Effector CD8-positive, alpha-beta T cell (primary cell): ENCODE measurements around the gene OR13H1.
"Not testable (repeated sequence)": the region's sequence is repeated elsewhere in the genome, so short reads cannot be mapped to it uniquely, and the experiment has no call there.

Source experiments
- DNase-seq: peaks from one replicate; lab custom pipeline; 2025; lab: John Stamatoyannopoulos, UW
- total RNA-seq, 4 experiments: gene quantifications; one replicate each; lab custom pipeline; 2026; lab: John Stamatoyannopoulos, UW

OR13H1 gene
- 0 reads per million in 4 experiments for total RNA-seq

- no peak for DNase-seq
Observed at GRCh38 chrX:131543774-131544173, at the start of gene OR13H1. Gene OR13H1, plus strand, starts transcription at chrX:131544074. Its CDS starts 0 bp downstream, at chrX:131544074.

DNA sequence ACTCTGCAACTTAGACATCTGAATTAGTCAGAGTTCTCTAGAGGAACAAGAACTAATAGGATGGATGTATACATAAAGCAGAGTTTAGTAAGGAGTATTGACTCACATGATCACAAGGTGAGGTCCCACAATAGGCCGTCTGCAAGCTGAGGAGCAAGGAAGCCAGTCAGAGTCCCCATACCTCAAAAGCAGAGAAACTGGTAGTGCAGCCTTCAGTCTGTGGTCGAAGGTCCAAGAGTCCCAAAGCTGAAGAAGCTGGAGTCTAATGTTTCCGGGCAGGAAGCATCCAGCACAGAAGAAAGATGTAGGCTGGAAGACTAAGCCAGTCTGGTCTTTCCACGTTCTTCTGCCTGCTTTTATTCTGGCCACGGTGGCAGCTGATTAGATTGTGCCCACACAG, 42.3 kb upstream of the OR13H1 start:
- DNase-seq, result not testable (repeated sequence)

DNA sequence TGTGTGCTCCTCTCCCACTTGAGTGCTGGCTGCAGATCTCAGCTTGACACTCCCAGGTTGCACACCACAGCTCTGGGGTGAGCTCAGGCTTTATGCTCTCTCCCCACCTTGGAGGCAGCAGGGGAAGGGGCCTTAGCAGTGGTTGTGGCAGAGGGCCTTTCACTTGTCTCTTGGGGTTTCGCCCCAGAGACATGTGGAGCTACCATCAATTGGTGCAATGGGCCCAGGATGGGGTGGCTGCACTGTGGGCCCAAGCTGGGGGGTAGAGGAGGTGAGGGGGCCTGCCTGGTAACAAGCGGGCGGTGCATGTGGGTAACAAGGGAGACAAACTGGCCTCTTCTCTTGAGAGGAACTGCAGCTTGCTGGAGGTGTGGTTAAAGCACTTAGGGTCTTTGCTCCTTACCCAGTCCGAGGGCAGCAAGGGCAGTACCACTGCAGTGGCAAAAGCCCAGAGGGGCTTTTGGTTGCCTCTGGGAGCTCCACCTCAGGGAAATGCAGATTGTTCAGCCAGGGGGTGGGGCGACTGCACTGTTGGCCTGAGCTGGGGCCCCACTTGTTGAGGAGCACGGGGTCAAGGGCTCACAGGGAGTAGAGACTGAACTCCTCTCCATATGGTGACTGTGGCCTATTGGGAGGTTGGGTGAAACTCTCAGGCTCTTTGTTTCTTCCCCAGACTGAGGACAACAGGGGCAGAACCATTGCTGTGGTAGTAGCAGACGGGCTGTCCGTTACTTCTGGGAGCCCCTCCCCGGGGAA, 30.5 kb upstream of the OR13H1 start:
- no peak for DNase-seq

DNA sequence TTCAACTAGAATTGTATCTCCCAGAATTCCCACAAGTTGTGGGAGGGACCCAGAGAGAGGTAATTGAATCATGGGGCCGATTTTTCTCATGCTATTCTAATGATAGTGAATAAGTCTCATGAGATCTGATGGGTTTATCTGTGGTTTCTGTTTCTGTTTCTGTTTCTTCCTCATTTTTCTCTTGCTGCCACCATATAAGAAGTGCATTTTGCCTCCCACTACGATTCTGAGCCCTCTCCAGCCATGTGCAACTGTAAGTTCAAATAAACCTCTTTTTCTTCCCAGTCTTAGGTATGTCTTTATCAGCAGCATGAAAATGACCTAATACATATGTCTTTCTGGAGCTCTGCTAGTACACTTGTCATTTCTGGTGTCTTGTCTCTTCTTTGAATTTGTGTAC, 22.1 kb upstream of the OR13H1 start:
- no peak for DNase-seq

DNA sequence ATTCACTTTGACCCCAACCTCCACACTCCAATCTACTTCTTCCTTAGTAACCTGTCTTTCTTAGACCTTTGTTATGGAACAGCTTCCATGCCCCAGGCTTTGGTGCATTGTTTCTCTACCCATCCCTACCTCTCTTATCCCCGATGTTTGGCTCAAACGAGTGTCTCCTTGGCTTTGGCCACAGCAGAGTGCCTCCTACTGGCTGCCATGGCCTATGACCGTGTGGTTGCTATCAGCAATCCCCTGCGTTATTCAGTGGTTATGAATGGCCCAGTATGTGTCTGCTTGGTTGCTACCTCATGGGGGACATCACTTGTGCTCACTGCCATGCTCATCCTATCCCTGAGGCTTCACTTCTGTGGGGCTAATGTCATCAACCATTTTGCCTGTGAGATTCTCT, 344 bp downstream of the OR13H1 start:
- no peak for DNase-seq

DNA sequence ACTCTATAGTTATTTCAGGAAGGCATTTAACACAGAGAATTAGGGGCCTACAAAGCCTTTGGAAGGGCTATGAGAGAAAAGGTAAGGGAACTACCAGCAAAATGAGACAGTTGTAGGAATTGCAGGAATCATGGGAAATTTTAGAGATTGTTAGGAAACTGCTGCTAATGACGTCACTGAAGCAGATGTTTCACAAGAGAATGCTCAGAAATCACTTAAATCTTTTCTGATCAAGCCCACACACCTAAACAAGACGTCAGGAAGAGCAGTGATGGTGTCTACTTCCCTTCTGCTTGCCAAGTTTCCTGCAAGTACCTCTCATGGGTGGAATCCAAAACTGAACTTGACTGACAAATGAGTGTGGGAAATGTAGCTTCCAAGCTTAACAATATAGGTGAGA, 5.1 kb downstream of the OR13H1 start:
- DNase-seq, result no peak

GRCh38 chrX:131552453-131552852, 8.6 kb downstream of the OR13H1 start:
- not testable (repeated sequence) for DNase-seq

DNA sequence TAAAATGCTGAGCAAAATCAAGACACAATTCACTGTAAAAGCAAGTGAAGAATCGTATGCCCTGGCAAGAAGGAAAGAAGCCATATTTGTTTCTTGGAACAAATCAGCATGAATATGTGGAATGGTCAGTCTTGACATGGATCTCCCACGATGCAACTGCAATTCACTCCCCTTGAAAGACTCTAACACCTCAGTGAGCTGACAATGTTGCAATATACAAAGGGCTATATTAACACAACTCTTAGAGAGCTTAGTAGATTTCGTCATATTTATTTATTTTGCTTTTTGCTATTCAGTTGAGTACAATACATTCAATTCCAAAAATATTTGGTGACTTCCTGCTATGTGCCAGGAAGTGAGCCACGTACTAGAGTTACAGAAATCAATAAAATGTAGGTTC, 14.7 kb downstream of the OR13H1 start:
- no peak for DNase-seq

DNA sequence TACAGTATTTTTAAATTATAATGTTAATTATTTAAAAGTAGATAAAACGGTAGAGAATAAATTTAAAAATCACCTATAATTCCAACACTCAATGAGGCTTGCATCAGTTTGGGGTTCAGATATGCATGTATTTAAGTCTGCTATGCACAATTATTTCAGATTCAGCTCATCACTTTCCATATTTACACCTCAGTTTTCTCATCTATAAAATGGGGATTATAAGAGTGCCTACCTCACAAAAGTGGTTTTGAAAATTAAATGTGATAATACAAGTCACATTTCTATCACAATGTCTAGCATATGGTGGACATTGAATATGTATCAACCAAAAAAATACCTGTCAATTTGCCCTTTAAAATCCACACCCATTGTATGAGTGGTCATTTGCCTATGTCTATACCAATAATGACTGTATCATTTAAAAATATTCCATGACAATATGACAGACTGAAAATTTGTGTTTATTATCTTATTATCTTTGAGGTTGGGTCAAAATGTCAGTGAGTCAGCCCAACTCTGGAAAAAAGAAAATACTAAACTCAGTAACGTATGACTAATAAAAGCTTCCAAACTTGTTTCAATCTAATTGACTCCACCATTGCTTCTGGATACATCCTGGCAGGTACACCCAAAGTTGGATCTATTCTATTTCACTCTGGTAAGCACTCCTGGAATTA, 20.8 kb downstream of the OR13H1 start:
- no peak for DNase-seq

DNA sequence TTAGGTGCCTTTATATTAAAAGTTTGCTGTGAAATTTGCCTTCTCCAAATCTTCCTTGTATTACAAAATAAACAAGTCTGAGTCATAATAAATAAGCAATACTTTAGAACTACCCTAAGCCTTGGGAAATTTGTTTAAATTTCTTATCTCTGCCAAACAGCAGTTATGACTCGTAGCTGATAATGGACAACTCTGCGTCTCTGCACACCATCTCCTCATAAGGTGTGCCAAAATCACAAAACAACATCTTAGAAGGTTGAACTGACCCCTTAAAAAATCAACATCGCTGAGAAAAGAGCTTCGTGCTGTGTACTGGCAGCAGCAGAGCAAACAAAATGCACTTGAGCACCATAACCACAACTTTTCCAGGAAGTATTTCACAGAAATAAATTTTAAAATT, 22.0 kb downstream of the OR13H1 start:
- DNase-seq, result no peak

DNA sequence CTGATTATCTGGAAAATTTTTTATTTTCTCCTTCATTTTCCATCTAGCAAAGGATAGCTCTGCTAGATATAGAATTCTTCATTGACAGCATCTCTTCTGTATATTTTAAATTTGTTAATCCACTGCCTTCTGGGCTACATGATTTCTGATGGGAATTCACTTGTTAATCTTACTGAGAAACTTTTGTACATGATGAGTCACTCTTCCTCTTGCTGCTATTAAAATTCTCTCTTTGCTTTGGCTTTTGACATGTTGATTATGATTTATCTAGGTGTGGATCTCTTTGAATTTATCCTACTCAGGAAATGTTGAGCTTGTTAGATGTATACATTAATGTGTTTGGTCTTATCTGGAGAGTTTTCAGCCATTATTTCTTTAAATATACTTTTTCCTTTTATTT, 27.5 kb downstream of the OR13H1 start:
- DNase-seq, result no peak

DNA sequence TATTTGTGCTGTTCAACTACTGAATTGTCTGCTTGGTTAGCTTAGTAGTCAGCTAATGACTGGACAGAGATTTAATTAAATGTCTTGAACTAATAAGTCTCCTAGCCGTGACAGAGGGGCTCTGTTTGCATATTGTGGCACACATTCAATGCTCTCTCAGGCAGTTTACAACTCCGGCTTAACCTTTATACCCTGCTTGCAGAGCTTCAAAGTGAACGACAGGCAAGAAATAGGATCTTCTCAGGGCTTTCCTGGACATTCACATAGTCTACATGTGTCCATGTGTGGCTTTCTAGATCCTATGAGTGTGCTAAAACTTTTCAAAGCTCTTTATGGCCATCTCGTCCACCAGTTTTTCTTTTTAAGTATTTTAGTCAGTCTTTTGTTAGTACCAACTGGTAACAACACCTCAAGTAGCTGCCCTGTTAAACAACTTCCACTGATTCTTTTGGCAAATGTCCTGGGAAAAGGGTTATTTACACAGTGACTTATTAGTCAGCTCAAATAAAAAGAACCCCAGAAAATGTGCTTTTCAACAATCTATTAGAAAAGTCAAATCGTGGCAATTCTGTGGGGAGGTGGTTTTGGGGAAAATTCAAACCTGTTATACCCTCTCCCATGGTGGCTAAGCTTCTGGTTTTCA, 28.6 kb downstream of the OR13H1 start:
- no peak for DNase-seq

DNA sequence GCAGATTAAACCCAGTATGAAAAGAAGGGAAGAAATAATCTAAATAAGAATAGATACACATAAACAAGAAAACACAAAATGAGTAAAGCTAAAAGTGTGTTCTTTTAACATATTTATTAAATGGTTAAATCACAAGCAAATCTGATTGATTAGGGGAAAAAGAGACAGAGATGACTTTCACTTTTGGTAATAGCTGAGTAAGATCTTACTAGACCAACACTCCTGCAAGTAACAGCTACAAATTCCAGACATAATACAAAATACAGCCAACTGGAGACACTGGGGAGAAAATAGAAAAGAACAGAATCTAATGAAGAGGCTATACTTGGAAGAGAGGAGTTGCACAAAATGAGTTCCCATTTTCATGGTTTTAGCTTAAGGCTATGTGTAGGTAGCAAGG, 33.5 kb downstream of the OR13H1 start:
- DNase-seq, result no peak

- no peak for DNase-seq
Observed at GRCh38 chrX:131577999-131578734, 34.3 kb downstream of the OR13H1 start.

DNA sequence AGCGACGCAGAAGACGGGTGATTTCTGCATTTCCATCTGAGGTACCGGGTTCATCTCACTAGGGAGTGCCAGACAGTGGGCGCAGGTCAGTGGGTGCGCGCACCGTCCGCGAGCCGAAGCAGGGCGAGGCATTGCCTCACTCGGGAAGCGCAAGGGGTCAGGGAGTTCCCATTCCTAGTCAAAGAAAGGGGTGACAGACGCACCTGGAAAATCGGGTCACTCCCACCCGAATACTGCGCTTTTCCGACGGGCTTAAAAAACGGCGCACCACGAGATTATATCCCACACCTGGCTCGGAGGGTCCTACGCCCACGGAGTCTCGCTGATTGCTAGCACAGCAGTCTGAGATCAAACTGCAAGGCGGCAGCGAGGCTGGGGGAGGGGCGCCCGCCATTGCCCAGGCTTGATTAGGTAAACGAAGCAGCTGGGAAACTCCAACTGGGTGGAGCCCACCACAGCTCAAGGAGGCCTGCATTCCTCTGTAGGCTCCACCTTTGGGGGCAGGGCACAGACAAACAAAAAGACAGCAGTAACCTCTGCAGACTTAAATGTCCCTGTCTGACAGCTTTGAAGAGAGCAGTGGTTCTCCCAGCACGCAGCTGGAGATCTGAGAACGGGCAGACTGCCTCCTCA, 35.0 kb downstream of the OR13H1 start:
- DNase-seq, result not testable (repeated sequence)

- no peak for DNase-seq
Observed at GRCh38 chrX:131588995-131589394, 45.1 kb downstream of the OR13H1 start.
